Endothelial cell of umbilical vein (primary cell): ENCODE results near the gene ING2. TPM values are rescaled to one million over a fixed set of nuclear protein-coding genes. Genes with fewer than 3 reads are reported as not detected.
A peak's percentile ranks its signal among the peaks of the same experiment; 100 is the strongest.

Experiments used
- BruUV-seq: library from RNA; stranded (reverse); fragments of 400-500 nt; replicated peaks from 2 replicates; lab custom pipeline; 2021; lab: Mats Ljungman, UMichigan
- CTCF ChIA-PET: fragments of 300-600, 350-600 bp; sonication (Branson Sonifier 250); formaldehyde crosslinking; loops from one replicate; lab custom pipeline; 2021; ENCODE audit warnings: antibody characterized with exemption, inconsistent platforms; lab: Charles Lee
- POLR2A ChIA-PET: fragments of 300-600, 350-600 bp; sonication (Branson Sonifier 250); formaldehyde crosslinking; loops from one replicate; lab custom pipeline; 2021; ENCODE audit warnings: antibody characterized with exemption, inconsistent platforms; lab: Charles Lee
- DNase-seq: peaks from one replicate; pipeline ENCODE4 v3.0.0-alpha.2; 2011; ENCODE audit warnings: low read depth, low spot score
- FAIRE-seq: peaks from 2 replicates; lab custom pipeline; 2011; peaks lifted over from hg19 to GRCh38; lab: Jason Lieb, UNC
- H2AFZ ChIP-seq: 2 replicates; pipeline ENCODE4 v1.6.0; 2012; ENCODE audit warnings: low read depth, low read length, control low read depth, inconsistent platforms
- H3K27ac ChIP-seq: 2 replicates; pipeline ENCODE4 v1.5.1; 2011; ENCODE audit warnings: low read depth, mild to moderate bottlenecking, control low read depth, low read length, moderate library complexity; ENCODE audit not compliant: insufficient read depth
- H3K27me3 ChIP-seq, 2 experiments: 2 replicates each; pipeline versions ENCODE4 v1.6.0 to v1.6.1; 2011; ENCODE audit warnings: low read length in 2 of 2, mixed read lengths in 1 of 2; ENCODE audit not compliant: control insufficient read depth in 2 of 2, insufficient read depth in 2 of 2
- H3K36me3 ChIP-seq, 2 experiments: 2 replicates in 1 of 2; 3 replicates in 1 of 2; pipeline ENCODE4 v1.5.1; 2011; ENCODE audit warnings: low read length in 2 of 2, mild to moderate bottlenecking in 1 of 2, moderate library complexity in 1 of 2; ENCODE audit not compliant: control insufficient read depth in 2 of 2, insufficient read depth in 2 of 2; ENCODE audit errors: extremely low read depth in 1 of 2
- H3K4me1 ChIP-seq: 3 replicates; pipeline ENCODE4 v1.5.1; 2011; ENCODE audit warnings: mild to moderate bottlenecking, low read length; ENCODE audit not compliant: control insufficient read depth, insufficient read depth; ENCODE audit errors: extremely low read depth
- H3K4me2 ChIP-seq: 2 replicates; pipeline ENCODE4 v1.6.1; 2011; ENCODE audit warnings: low read length, control low read depth, mixed read lengths; ENCODE audit not compliant: insufficient read depth
- H3K4me3 ChIP-seq, 3 experiments: fragments of 200-600 bp in 1 of 3; sonication (generic), shearing (Covaris generic) in 1 of 3; replicated peaks in 1 of 3; 2 replicates each; pipeline ENCODE4 v1.5.1; 2011 to 2016; ENCODE audit warnings: control low read depth in 3 of 3, low read length in 3 of 3, mild to moderate bottlenecking in 2 of 3, inconsistent platforms in 1 of 3, low read depth in 1 of 3, moderate library complexity in 1 of 3; ENCODE audit not compliant: insufficient read depth in 1 of 3
- H3K79me2 ChIP-seq: 2 replicates; pipeline ENCODE4 v1.6.0; 2012; ENCODE audit warnings: low read length, inconsistent platforms; ENCODE audit not compliant: control insufficient read depth, insufficient read depth
- H3K9ac ChIP-seq: replicated peaks from 2 replicates; pipeline ENCODE3; 2011; ENCODE audit warnings: low read length, control low read depth; ENCODE audit not compliant: insufficient read depth; ENCODE audit errors: extremely low read depth
- H3K9me1 ChIP-seq: replicated peaks from 3 replicates; pipeline ENCODE4 v1.6.0; 2011; ENCODE audit warnings: mild to moderate bottlenecking, low read length; ENCODE audit not compliant: control insufficient read depth, insufficient read depth; ENCODE audit errors: extremely low read depth
- H3K9me3 ChIP-seq: replicated peaks from 2 replicates; pipeline ENCODE4 v1.5.1; 2012; ENCODE audit warnings: low read length, inconsistent platforms; ENCODE audit not compliant: control insufficient read depth, insufficient read depth
- H4K20me1 ChIP-seq: replicated peaks from 2 replicates; pipeline ENCODE3; 2011; ENCODE audit warnings: mild to moderate bottlenecking, low read length; ENCODE audit not compliant: control insufficient read depth, insufficient read depth; ENCODE audit errors: extremely low read depth
- EZH2 ChIP-seq: IDR thresholded peaks from 2 replicates; pipeline ENCODE4 v1.6.1; 2012; ENCODE audit warnings: borderline replicate concordance, low read depth, mild to moderate bottlenecking, moderate library complexity, low read length, inconsistent platforms; ENCODE audit not compliant: severe bottlenecking
- FOS ChIP-seq: IDR thresholded peaks from 2 replicates; pipeline ENCODE4 v1.6.1; 2011; ENCODE audit warnings: mild to moderate bottlenecking, low read length, moderate library complexity, borderline replicate concordance; ENCODE audit not compliant: insufficient read depth
- GATA2 ChIP-seq: IDR thresholded peaks from 2 replicates; pipeline ENCODE4 v1.7.0; 2011; ENCODE audit warnings: low read depth, mild to moderate bottlenecking, moderate library complexity, mixed read lengths, low read length; ENCODE audit not compliant: insufficient read length, insufficient read depth
- JUN ChIP-seq: IDR thresholded peaks from 2 replicates; pipeline ENCODE4 v1.6.1; 2011; ENCODE audit warnings: borderline replicate concordance, low read depth; ENCODE audit not compliant: insufficient read length, insufficient read depth
- MAX ChIP-seq: IDR thresholded peaks from 2 replicates; pipeline ENCODE4 v1.6.1; 2011; ENCODE audit not compliant: insufficient read depth, insufficient read length
- MYC ChIP-seq: IDR thresholded peaks from one replicate; pipeline ENCODE4 v1.6.1; 2011; ENCODE audit warnings: mild to moderate bottlenecking, low read depth, low read length
- POLR2A ChIP-seq: IDR thresholded peaks from 2 replicates; pipeline ENCODE4 v1.6.1; 2012; ENCODE audit warnings: low read depth, mild to moderate bottlenecking, control low read depth, low read length
- POLR2AphosphoS5 ChIP-seq: IDR thresholded peaks from 2 replicates; pipeline ENCODE4 v1.6.1; 2012; ENCODE audit warnings: low read depth, mild to moderate bottlenecking, control low read depth, low read length, moderate library complexity; ENCODE audit not compliant: insufficient read depth
- dilution Hi-C: fragments of 300-500 bp; cut with MboI; formaldehyde crosslinking; loops from one replicate; pipeline ENCODE4 v1.15.0; 2019; ENCODE audit warnings: low sequenced_read_pairs; ENCODE audit not compliant: extremely low pct_ligation_motif_present
- intact Hi-C: fragments of 100-400 bp; cut with micrococcal nuclease; formaldehyde crosslinking; loops from one replicate; pipeline ENCODE4 v1.10.0; 2022
- polyA plus RNA-seq, 4 experiments: library from polyadenylated mRNA; depleted of rRNA in 3 of 4; stranded (reverse) in 3 of 4; unstranded in 1 of 4; fragments of >200 nt; gene quantifications; 2 replicates each; pipeline versions ENCODE4 v1.2.1 to v1.2.3, GENCODE V29; 2011 to 2012; ENCODE audit warnings: missing spikeins in 1 of 4
- total RNA-seq: library from RNA; stranded (reverse); gene quantifications from 2 replicates; pipeline ENCODE4 v1.2.3, GENCODE V29; 2021
- TF ChIP-seq, protein P1 (sequence below), 2 donors: IDR thresholded peaks; 1 replicate in 1 of 2; 2 replicates in 1 of 2; pipeline ENCODE4 v1.5.1; 2011; ENCODE audit warnings: low read length in 2 of 2, mild to moderate bottlenecking in 2 of 2, moderate library complexity in 2 of 2, control low read depth in 1 of 2, inconsistent platforms in 1 of 2, low read depth in 1 of 2; ENCODE audit not compliant: insufficient read depth in 1 of 2; ENCODE audit errors: extremely low read depth in 1 of 2

ING2 gene
- total and polyA plus RNA-seq, 2 donors (not counting 3 experiments of a cell fraction or from before 2014, with no cell fraction given): 2.7 to 8.4 TPM

DNA sequence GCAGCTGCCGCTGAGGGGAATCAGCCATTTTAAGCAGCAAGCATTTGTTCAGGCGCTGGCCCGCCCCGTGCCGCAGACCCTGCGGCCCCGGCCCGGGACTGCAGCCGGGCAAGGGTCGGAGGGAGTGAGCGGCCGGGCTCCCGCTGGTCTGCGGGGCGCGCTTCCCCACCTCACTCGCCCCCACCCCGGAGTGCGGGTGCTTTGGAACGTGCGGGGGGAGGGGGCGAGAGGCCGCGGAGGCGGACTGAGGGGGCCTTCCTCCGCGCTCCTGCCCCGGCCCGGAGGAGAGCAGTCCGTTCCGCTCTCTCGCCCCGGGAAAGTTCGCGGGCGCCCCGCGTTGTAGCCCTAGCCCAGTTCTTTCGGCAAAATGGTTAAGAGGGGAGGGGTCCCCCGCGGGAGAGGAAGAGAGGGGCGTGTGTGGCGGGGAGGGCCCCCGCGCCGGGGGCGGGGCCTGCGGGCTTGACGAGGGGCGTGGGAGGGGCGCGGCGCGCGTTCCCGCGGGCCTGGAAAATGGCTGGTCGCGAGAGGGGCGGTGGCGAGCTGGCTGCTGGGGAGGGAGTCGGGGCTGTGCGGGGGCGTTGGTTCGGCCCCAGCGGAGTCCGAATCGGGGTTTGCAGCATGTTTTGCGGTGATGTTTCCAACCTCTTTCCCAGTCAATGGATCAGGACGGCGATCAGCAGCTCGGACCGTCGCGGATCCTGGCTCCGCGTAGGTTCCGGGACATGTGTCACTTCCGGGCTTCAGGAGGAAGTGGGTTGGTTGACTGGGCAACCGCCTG, 942 bp downstream of the ING2 start:
- peak; percentile 90 for DNase-seq
- Histone ChIP-seq H3K27me3 (no peaks in the 10 kb centered on the region), H3K4me3 (peak overlapping the region; percentile 75 to 92 (median 76)), H3K27ac (peak overlapping the region; percentile 86), H3K9me3 (no peaks in the 10 kb centered on the region), H3K79me2 (peaks cover 26% of the 10 kb centered on the region), H3K4me2 (peak overlapping the region; percentile 83), H3K4me1 (peaks cover 11% of the 10 kb centered on the region), H3K9ac (peak overlapping the region; percentile 83), H3K9me1 (no peaks in the 10 kb centered on the region), H2AFZ (peak overlapping the region; percentile 78), H4K20me1 (no peaks in the 10 kb centered on the region), H3K36me3 (peaks cover 0 to 5% of the 10 kb centered on the region in 2 experiments)
- TF ChIP-seq MYC (no peak), POLR2AphosphoS5 (peak; percentile 82), POLR2A (peak; percentile 58), FOS (peak; percentile 37)
- FAIRE-seq: peak; percentile 90
- dilution Hi-C loops: no loop called here
- intact Hi-C loops: loop anchor here (1.0 to 10.0 kb wide), 8 partner anchors 33 to 1699 kb away; partner anchors contain the start of genes CFAP97, RWDD4, SNX25 and TRAPPC11
- POLR2A ChIA-PET: no interaction called here
- CTCF ChIA-PET: interaction anchor here (1.2 to 2.3 kb wide), 3 partner anchors 9 to 96 kb away, joined by 3 to 5 read pairs (median 4); no protein-coding TSS in a partner anchor
- no TSS peak for BruUV-seq

- no peak for DNase-seq
- H3K9ac ChIP-seq: peak overlapping the region; percentile 83
- TF ChIP-seq GATA2 (no peak), MAX (no peak), JUN (no peak), MYC (no peak), EZH2 (no peak), POLR2A (no peak), FOS (no peak), POLR2AphosphoS5 (no peak)
- TF ChIP-seq, protein P1, sequence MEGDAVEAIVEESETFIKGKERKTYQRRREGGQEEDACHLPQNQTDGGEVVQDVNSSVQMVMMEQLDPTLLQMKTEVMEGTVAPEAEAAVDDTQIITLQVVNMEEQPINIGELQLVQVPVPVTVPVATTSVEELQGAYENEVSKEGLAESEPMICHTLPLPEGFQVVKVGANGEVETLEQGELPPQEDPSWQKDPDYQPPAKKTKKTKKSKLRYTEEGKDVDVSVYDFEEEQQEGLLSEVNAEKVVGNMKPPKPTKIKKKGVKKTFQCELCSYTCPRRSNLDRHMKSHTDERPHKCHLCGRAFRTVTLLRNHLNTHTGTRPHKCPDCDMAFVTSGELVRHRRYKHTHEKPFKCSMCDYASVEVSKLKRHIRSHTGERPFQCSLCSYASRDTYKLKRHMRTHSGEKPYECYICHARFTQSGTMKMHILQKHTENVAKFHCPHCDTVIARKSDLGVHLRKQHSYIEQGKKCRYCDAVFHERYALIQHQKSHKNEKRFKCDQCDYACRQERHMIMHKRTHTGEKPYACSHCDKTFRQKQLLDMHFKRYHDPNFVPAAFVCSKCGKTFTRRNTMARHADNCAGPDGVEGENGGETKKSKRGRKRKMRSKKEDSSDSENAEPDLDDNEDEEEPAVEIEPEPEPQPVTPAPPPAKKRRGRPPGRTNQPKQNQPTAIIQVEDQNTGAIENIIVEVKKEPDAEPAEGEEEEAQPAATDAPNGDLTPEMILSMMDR (IDR thresholded peaks at IDR 0.05; ENCODE audit: extremely low read depth in 1 of 2, insufficient read depth in 1 of 2, low read depth in 1 of 2, low read length in 2 of 2): no peak
- BruUV-seq: TSS peak; percentile 65
- ChIA-PET POLR2A (no interaction called here), CTCF (interaction anchor here (1.2 to 2.3 kb wide), 3 partner anchors 8 to 96 kb away, joined by 3 to 5 read pairs (median 4); no protein-coding TSS in a partner anchor)
- no peaks in the 10 kb centered on the region for H3K27me3 ChIP-seq
- peaks cover 26% of the 10 kb centered on the region for H3K79me2 ChIP-seq
- no peaks in the 10 kb centered on the region for H3K9me3 ChIP-seq
- peak overlapping the region; percentile 86 for H3K27ac ChIP-seq
- peak overlapping the region; percentile 75 to 92 (median 76) for H3K4me3 ChIP-seq
- dilution Hi-C loops (no loop called here), intact Hi-C loops (loop anchor here (1.0 to 10.0 kb wide), 7 partner anchors 34 to 1698 kb away; partner anchors contain the start of genes CFAP97, RWDD4, SNX25 and TRAPPC11)
- H3K4me2 ChIP-seq: peak overlapping the region; percentile 83
- H2AFZ ChIP-seq: peak overlapping the region; percentile 78
- peaks cover 0 to 5% of the 10 kb centered on the region in 2 experiments for H3K36me3 ChIP-seq
- no peak for FAIRE-seq
- no peaks in the 10 kb centered on the region for H3K9me1 ChIP-seq
- H4K20me1 ChIP-seq: no peaks in the 10 kb centered on the region
- peaks cover 11% of the 10 kb centered on the region for H3K4me1 ChIP-seq
Observed at GRCh38 chr4:183506389-183506735, 1.5 kb downstream of the ING2 start.
